ENCODE results near the gene USP3.

DNA sequence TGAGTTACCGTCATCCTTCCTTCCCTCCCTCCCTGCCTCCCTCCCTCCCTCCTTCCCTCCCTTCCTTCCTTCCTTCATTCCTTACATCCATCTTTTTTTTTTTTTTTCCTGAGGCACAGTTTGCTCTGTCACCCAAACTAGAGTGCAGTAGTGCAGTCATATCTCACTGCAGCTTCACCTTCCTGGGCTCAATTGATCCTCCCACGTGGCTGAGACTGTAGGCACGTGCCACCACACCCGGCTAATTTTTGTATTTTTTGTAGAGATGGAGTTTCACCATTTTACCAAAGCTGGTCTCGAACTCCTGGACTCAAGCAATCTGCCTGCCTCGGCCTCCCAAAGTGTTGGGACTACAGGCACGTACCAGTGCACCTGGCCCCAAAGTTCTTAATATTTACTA, 25.8 kb downstream of the USP3 start:
- no peak for TF ChIP-seq ZZZ3 (CRISPR knock-in tag; IDR thresholded peaks at IDR 0.05; ENCODE audit: borderline replicate concordance)
- no peak for TF ChIP-seq ZNF496 (CRISPR knock-in tag; IDR thresholded peaks at IDR 0.05; ENCODE audit: insufficient replicate concordance)
- TF ChIP-seq, protein P1, sequence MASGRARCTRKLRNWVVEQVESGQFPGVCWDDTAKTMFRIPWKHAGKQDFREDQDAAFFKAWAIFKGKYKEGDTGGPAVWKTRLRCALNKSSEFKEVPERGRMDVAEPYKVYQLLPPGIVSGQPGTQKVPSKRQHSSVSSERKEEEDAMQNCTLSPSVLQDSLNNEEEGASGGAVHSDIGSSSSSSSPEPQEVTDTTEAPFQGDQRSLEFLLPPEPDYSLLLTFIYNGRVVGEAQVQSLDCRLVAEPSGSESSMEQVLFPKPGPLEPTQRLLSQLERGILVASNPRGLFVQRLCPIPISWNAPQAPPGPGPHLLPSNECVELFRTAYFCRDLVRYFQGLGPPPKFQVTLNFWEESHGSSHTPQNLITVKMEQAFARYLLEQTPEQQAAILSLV (CRISPR knock-in tag; IDR thresholded peaks at IDR 0.05; ENCODE audit: borderline replicate concordance) = no peak
- TF ChIP-seq, protein P2, sequence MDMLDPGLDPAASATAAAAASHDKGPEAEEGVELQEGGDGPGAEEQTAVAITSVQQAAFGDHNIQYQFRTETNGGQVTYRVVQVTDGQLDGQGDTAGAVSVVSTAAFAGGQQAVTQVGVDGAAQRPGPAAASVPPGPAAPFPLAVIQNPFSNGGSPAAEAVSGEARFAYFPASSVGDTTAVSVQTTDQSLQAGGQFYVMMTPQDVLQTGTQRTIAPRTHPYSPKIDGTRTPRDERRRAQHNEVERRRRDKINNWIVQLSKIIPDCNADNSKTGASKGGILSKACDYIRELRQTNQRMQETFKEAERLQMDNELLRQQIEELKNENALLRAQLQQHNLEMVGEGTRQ (IDR thresholded peaks at IDR 0.05; ENCODE audit: low read depth, low read length) = no peak
- TF ChIP-seq, protein P2 (CRISPR knock-in tag; IDR thresholded peaks at IDR 0.05; ENCODE audit: borderline replicate concordance) = no peak
- TF ChIP-seq ZFP41 (CRISPR knock-in tag; IDR thresholded peaks at IDR 0.05; ENCODE audit: borderline replicate concordance) = no peak
- no peak for TF ChIP-seq FOXO1 (CRISPR knock-in tag; IDR thresholded peaks at IDR 0.05)
- no peak for TF ChIP-seq SRF (IDR thresholded peaks at IDR 0.05; ENCODE audit: low read depth, low read length)
- TF ChIP-seq, protein P3, sequence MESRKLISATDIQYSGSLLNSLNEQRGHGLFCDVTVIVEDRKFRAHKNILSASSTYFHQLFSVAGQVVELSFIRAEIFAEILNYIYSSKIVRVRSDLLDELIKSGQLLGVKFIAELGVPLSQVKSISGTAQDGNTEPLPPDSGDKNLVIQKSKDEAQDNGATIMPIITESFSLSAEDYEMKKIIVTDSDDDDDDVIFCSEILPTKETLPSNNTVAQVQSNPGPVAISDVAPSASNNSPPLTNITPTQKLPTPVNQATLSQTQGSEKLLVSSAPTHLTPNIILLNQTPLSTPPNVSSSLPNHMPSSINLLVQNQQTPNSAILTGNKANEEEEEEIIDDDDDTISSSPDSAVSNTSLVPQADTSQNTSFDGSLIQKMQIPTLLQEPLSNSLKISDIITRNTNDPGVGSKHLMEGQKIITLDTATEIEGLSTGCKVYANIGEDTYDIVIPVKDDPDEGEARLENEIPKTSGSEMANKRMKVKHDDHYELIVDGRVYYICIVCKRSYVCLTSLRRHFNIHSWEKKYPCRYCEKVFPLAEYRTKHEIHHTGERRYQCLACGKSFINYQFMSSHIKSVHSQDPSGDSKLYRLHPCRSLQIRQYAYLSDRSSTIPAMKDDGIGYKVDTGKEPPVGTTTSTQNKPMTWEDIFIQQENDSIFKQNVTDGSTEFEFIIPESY (CRISPR knock-in tag; IDR thresholded peaks at IDR 0.05) = no peak
- TF ChIP-seq CC2D1A (CRISPR knock-in tag; IDR thresholded peaks at IDR 0.05) = no peak

All from HepG2 (cell line).